HG03139 (cell line): ENCODE measurements around the gene AUP1.

Source experiments
- ATAC-seq: cut with Tn5 transposase; IDR thresholded peaks from one replicate; pipeline ENCODE4 v1.9.1; 2021; ENCODE audit not compliant: unreplicated experiment

Gene AUP1

DNA sequence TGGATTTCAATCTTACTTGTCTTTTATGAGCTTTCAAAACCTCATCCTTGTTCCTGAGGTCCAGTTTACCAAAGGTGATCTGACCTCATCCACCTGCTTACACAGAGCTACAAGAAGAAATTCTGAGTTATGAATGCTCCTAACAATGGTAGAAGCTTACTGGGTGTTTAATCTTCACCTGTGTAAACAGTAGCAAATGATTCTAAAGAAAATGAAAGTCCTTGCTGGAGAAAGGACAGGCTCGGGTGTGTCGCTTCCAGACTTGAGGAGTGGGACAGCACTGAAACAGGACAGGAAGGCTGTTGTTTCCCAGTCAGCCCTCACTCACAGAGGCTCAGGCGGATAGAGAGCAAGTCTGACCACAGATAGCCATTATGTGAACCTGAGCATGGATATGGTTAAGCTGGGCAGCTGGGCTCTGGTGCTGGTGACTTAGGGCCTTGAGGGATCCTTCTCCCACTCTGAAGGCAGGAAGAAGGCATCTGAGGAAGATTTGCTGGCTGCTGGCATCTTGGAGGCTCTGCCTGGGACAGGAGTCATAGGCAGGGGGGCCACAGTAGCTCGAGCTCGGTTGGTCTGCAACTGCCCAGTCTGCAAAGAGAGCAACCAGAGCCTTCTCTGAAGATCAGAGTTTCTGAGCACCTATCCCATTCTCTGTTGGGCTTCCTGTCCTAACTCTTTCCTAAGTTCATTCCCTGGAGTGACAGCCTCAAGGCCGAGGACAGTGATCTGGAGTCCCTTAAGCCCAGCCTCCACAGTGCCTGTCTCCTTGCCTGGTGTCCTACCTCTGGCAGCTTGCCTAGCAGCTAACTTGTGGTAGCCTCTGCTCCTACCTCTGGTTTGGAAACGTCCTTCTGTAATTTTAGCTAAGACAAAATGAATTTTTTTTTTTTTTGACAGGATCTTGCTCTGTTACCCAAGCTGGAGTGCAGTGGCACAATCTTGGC is 29.1 kb upstream of the AUP1 start:
- ATAC-seq = no peak

GRCh38 chr2:74556831-74557370 is 27.4 kb upstream of the AUP1 start:
- no peak for ATAC-seq

DNA sequence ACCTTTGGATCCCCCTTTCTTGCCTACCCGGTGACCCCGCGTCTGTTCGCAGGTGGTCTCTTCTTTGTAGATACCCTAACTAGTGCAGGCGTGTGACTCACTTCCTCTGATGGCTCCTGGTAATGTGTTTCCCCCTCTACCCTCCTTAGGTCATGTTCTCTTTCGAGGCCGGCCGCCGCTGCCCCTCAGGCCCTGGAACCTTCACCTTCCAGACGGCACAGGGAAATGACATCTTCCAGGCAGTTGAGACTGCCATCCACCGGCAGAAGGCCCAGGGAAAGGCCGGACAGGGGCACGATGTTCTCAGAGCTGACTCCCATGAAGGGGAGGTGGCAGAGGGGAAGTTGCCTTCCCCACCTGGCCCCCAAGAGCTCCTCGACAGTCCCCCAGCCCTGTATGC is 26.7 kb upstream of the AUP1 start:
- ATAC-seq = no peak

DNA sequence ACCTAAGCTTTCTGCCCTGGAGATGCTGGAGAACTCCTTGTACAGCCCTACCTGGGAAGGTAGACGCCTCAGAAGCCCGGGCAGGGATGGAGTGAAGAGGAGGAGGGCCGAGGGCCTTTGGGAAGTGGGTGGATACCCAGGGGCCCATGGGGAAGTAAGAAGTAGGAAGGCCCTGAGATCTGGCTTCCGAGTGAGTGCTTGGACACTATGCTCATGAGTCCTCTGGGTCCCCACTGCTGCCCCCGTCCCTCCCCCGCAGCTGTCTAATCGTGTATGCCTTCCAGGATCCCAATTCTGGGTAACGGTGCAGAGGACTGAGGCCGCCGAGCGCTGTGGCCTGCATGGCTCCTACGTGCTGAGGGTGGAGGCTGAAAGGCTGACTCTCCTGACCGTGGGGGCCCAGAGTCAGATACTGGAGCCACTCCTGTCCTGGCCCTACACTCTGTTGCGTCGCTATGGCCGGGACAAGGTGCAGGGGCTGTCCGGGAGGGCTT is 26.2 kb upstream of the AUP1 start:
- ATAC-seq = no peak

- ATAC-seq = peak; percentile 45
Observed at GRCh38 chr2:74554820-74555531, 25.5 kb upstream of the AUP1 start.

DNA sequence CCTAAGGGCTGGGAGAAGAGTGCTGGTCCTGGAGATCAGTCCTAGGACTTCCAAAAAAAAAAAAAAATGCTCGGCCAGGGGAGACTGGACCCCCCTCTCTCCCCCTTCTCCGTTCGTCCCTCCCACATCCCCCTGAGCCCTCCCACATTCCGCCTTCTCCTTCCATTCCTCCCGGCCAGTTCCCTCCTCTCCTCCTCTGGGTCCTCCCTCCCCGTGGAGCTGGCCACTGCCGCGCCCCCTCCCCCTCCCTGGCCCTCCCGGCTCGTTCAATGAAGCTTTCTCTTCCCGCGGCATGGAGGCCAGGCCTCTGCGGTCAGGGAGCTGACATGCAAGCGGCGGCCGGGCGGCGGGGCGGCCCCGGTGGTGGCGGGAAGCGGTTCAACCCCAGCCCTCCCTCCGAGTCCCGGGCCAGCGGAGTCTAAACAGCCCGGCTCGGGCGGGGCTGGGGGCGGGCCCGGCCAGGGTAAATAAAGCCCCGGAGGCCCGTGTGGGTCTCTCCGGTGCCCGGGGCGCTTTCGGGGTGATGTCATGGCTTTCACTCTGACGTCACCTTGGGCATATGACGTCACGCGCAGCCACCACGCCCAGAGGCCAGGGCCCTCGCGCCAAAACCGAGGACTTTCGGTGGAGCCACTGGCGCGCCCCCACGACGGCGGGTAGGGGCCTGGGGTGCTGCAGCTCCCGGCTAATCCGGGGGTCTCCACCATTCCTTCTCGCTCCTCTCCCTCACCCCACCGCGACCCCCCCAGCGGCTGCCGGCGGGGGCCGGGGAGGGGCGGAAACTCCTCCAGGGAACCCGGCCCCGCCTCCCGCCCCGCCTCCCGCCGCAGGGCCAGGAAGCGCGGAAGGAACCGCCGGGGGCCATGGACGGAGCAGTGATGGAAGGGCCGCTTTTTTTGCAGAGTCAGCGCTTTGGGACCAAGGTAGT is 24.6 kb upstream of the AUP1 start, which contains the start of the genes DOK1 and LOXL3:
TSS of gene DOK1 (plus strand) at position 829 of the 928 bp plus-strand sequence. CDS start at position 864, 35 bp downstream.
TSS of gene LOXL3 (minus strand) at position 51 of the 928 bp plus-strand sequence. CDS start 1,308 bp downstream, outside the sequence.
- peak; percentile 45 for ATAC-seq

DNA sequence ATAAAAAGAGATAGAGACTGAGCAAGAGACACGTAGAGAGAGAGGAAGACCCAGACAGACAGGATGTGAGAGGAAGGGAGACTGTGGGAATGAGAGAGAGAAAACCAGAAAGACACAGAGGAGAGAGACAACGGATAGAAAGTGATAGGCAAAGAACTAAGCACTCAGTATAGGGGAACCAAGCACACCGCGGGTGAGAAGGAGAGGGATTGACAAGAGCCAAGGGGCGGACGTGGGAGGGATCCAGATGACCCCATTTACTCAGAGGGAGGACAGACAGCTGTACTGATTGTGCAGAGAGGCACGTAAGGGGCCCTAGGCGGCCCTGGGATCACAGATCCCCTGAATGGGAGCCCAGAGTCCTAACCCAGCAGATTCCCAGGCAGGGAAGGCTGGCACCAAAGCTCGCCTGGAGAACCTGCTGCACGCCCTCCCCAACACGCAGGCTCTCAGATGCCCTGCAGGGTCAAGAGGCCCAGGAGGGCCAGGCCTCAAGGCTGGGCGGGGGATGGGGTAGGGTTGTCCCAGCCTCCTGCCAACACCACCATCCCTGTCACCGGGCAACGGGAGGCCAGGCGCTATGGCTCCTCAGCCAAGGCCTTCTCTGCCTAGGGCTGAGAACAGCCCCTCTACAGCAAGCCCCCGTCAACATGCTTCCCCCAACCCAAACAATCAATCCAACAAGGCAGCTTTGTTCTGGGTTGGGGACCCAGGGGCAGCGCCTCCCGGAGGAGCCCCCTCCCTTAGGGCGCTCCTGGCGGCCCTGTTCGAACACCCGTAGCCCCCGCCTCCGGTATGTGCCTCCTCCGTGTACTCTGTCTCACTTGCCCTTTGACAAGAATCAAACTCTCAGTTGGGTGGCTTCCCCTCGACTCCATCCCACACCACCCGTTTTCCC is 23.7 kb upstream of the AUP1 start:
- no peak for ATAC-seq

DNA sequence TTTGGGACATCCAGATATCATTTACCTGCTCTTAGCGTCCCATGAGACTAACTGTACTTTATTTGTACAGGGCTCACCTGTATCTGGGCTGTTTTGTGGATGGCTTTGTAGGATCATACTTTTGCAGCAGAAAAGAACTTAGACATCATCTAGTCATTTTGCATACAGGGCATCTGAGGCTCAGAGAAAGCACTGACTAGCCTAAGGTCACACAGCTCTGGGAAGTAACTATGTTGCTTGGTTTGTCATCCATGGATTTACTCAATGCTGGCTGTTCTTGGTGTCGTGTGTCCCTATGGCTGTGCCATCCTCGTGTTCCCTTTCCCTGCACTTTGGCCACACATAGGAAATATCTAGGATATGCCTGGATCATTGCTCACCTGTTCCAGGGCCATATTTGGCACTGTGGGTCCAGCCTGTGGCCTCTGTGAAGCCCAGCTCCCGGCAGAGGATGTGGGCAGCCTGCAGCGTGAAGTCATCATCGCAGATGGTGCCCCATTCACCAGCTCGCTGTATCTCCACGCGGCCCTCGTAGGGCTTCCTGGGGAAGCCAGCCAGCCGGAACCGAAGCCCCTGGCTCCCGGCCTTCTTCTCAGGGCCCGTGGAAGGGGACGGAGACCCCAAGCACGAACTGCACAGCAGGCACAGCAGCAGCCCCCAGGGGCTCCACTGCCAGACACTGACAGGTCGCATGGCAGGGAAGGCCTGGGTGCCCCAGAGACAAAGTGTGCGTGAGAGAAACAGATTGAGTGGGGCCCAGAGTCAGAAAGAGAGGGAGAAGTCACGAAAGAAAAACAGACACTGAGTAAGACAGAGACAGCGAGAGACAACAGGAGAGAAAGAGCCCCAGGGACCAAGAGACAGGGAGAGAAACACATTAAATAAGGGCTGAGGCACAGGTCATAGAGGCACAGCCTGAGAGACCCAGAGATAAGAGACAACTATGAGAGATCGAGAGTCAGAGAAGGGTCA is 22.7 kb upstream of the AUP1 start:
- no peak for ATAC-seq

DNA sequence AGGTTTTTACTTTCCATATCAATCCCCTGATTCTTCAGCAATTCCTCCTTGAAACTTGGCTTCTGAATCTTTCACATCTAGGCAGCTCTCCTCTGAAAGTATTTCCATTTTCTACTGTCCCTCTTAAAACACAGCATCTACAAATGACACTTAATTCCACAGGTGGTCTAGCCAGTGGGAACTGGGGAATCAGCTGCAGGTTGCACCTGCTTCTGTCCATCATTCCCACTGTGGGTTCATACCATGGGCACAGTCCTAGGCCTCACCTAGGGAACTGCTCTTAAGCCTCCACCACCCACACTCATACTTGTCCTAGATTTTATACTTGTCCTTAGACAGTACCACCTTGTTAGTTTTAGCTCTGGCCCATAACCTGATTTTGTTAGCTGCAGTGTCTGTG is 22.0 kb upstream of the AUP1 start:
- ATAC-seq = no peak

GRCh38 chr2:74550231-74550630 is 20.7 kb upstream of the AUP1 start:
- no peak for ATAC-seq

DNA sequence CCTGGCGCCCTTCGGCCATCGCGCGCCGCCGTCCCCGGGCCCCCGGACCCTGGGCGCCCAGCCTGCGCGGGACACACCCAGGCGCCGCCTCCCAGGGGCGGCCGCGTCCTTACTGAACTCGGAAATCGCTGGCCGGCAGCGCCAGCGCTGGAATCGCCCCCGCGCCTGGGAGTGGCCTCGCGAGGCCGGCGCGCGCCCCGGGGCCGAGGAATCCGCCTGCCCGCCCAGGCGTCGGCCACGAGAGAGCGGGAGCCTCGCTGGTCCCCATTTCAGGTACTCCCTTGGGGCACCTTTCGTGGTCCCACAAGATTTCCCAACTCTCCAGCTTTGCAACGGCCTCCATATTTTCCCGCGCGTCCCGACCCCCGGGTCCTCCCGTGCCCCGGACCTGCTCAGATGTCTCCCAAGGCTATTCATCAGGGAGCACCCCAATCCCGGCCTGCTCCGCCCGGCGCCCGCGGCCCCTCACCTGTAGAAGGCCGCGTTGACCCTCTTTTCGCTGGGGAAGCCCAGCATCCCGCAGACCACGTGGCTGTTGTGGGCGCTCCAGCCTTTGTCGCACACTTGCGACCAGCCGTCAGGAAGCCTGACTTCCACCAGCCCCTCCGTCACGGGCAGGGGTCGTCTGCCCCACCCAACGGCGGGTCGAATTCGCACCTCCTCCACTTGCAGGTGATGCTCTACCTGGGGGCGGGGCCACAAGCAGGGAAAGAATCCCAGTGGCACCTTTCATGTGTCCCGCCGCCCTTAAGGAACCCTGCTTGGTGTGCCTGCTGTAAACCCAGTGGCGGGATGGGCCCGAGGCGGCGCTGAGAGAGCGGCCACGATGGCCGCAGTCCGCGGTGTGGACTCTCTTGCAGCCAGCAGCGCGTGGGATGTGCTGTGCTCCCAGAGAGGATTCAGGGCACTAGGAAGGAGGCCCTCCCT is 19.7 kb upstream of the AUP1 start:
- no peak for ATAC-seq

DNA sequence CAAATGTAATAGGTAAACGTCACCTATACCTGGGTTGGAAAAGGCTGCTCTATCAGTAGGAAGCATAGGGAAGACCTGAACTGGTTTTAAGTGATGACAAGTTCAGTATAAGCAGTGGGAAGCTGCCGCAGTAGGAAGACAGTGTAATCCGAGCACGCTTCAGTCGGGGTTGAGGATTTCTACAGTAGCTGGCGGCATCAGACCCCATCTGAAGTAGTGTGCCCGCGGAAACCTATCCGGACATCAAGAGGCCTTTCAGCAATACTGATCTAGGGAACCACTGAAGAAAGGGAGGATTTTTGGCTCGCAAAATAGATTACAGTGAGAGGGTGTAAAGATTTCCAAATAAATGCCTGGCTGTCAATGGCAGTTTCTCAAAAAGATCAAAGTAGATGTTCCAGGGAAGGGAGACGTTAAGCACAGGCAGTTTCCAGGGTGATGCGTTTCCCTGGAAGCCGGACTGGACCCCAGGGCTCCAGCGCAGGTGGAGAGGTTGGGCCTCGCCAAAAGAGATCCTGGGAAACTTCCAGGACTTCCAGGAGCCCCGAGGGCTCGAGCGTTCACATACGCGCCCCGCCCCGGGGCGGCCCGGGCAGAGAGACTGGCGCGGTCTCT is 18.9 kb upstream of the AUP1 start:
- ATAC-seq = no peak

DNA sequence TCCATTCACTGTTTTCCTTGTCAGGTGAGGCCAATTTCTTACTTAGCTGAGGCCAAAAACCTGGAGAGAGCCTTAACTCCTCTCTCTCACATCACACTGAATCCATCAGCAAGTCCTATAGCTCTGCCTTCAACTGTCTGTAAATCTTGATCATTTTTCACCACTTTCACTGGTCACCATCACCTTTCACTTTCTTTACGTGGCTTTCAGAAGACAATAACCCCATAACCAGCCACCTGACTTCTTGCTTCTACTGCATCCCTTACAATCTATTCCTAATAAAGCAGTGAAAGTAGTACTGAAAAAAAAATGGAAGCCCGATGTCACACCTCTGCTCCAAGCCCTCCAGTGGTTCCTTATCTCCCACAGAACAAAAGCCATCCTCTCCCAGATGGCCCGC is 16.5 kb upstream of the AUP1 start:
- no peak for ATAC-seq

- ATAC-seq = no peak
Observed at GRCh38 chr2:74544634-74545033, 15.1 kb upstream of the AUP1 start.

GRCh38 chr2:74542978-74543377 is 13.5 kb upstream of the AUP1 start:
- no peak for ATAC-seq

DNA sequence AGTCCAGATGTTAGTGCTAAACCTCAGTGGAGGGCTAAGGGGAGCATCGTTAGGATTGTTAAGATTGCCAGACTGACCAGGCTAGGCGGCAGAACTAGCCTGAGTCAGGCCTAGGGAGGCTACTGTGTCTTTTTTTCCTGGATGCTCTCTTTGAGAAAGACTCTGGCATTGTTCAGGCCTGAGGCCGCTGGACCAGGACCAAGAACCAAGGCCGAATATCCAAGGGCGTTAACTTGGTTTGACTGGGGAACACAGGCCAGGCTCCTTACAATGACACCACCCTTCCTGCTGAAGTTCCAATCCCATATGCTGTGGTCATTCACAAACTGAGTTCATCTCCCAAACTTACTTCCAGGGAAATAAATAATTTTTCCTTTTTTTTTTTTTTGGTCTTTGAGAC is 10.8 kb upstream of the AUP1 start:
- ATAC-seq = no peak

GRCh38 chr2:74538881-74539339 is 9.4 kb upstream of the AUP1 start:
- no peak for ATAC-seq
